ENCODE data around the gene MAPK6.

MAPK6 gene

GRCh38 chr15:52098323-52098722, 79.3 kb downstream of the MAPK6 start:
- no peak overlapping the region for H3K27ac Mint-ChIP-seq
- ATAC-seq: no peak
- DNase-seq (ENCODE audit: low spot score in 2 of 2): no peak
- H3K4me1 Mint-ChIP-seq: peaks cover 8% of the 10 kb centered on the region
- H3K9me3 Mint-ChIP-seq: no peaks in the 10 kb centered on the region
- H3K4me3 Mint-ChIP-seq: no peak overlapping the region
- no peaks in the 10 kb centered on the region for H3K36me3 Mint-ChIP-seq

DNA sequence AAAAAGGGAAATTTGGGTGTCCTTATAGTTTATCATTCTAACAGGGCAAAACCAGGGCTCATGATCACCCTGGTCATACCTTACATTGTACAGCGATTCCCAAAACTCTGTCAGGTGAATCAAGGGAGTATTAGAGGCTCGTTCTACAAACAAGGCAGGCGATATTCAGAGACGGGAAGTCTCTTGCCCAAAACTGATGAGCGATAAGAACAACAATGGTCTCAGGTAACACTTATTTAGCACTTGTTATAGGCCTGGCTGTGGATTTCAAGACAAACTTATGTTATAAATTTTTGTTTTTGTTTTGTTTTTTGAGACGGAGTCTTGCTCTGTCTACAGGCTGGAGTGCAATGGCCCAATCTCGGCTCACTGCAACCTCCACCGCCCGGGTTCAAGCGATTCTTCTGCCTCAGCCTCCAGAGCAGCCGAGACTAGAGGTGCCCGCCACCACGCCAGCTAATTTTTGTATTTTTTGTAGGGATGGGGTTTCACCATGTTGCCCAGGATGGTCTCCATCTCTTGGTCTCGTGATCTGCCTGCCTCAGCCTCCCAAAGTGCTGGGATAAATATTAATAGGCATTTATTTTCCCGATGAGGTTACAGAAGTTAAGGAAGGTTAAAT, 80.7 kb downstream of the MAPK6 start:
- no peaks in the 10 kb centered on the region for H3K9me3 Mint-ChIP-seq
- DNase-seq (ENCODE audit: low spot score in 2 of 2): no peak
- no peak for ATAC-seq
- H3K27ac Mint-ChIP-seq: no peak overlapping the region
- H3K36me3 Mint-ChIP-seq: no peaks in the 10 kb centered on the region
- peaks cover 11% of the 10 kb centered on the region for H3K4me1 Mint-ChIP-seq
- H3K4me3 Mint-ChIP-seq: no peak overlapping the region

DNA sequence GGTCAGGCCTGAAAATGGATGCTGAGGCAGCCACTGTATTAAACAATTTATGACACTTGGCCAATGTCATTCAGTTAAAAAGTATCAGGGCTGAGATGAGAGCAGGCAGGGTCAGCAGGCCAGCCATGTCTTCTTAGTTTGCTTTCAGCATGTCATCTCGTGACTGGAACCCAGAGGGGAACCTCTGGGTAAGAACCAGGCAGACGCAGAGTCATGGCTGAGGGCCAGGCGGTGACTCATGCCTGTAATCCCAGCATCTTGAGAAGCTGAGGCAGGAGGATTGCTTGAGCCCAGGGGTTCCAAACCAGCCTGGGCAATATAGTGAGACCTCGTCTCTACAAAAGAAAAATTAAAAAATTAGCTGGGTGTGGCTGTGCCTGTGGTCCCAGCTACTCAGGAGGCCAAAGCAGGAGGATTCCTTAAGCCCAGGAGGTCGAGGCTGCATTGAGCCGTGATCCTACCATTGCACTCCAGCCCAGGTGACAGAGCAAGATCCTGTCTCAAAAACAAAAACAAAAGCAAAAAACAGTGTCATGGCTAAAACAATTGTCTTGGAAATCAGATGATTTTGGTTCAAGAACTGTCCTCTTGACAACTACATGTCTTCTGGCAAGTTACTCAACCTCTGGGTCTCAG, 81.9 kb downstream of the MAPK6 start:
- Mint-ChIP-seq H3K4me1 (peaks cover 11% of the 10 kb centered on the region), H3K4me3 (no peak overlapping the region), H3K27ac (no peak overlapping the region), H3K9me3 (no peaks in the 10 kb centered on the region), H3K36me3 (no peaks in the 10 kb centered on the region)
- ATAC-seq (no peak), DNase-seq (ENCODE audit: low spot score in 2 of 2) (no peak)

DNA sequence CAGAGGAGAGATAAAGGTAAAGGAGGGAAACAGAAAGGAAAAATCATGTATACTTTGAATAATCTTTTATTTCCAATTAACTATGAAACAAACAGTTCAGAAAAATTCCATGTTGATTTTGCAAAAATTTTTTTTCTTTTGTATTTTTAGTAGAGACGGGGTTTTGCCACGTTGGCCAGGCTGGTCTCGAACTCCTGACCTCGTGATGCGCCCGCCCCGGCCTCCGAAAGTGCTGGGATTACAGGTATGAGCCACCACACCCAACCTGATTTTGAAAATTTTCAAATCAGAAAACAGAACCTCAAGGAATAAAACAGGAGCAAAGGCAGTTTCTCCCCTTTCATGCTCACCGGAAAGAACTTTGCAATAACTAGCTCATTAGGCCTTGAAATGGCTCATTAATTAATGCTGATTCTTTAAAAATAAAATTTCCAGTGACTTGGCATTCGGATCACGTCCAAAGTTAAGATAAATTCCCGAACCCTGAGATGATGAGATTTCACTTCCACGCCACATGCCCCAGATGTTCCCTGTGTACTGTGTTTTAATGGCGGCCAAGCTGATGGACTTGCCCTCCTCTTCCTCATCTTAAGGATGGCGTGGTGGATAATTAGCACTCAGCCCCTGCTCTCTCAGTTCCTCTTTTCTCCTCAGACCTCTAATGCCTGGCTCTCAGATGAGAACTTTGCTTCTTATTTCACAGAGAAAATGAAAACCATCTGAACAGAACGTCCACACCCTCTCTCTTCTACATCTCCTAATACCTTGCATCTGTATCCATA, 82.7 kb downstream of the MAPK6 start:
- H3K9me3 Mint-ChIP-seq: no peaks in the 10 kb centered on the region
- ATAC-seq (no peak), DNase-seq (ENCODE audit: low spot score in 2 of 2) (no peak)
- H3K4me1 Mint-ChIP-seq: peaks cover 11% of the 10 kb centered on the region
- H3K4me3 Mint-ChIP-seq: no peak overlapping the region
- no peaks in the 10 kb centered on the region for H3K36me3 Mint-ChIP-seq
- no peak overlapping the region for H3K27ac Mint-ChIP-seq

DNA sequence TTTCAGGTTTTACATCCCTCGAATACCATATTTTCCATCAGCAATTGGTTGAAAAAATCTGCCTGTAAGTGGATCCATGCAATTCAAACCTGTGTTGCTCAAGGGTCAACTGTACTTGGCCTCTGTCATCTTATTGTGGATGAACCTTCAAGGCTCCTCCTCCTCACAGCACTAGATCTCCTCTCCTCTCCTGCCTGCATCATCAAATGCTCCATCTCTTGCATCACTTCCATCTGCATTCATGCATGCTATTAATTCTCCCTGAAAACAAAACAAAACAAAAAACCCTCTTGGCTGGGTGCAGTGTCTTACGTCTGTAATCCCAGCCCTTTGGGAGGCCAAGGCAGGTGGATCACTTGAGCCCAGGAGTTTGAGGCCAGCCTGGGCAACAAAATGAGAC, 83.4 kb downstream of the MAPK6 start:
- Mint-ChIP-seq H3K27ac (no peak overlapping the region), H3K36me3 (no peaks in the 10 kb centered on the region), H3K4me3 (no peak overlapping the region), H3K9me3 (no peaks in the 10 kb centered on the region), H3K4me1 (peaks cover 11% of the 10 kb centered on the region)
- DNase-seq (ENCODE audit: low spot score in 2 of 2): no peak
- no peak for ATAC-seq

GRCh38 chr15:52103217-52104207, 84.5 kb downstream of the MAPK6 start:
- H3K27ac Mint-ChIP-seq: no peak overlapping the region
- no peak for DNase-seq (ENCODE audit: low spot score in 2 of 2)
- peak; percentile 94 for ATAC-seq
- no peak overlapping the region for H3K4me3 Mint-ChIP-seq
- peaks cover 11% of the 10 kb centered on the region for H3K4me1 Mint-ChIP-seq
- no peaks in the 10 kb centered on the region for H3K9me3 Mint-ChIP-seq
- no peaks in the 10 kb centered on the region for H3K36me3 Mint-ChIP-seq

DNA sequence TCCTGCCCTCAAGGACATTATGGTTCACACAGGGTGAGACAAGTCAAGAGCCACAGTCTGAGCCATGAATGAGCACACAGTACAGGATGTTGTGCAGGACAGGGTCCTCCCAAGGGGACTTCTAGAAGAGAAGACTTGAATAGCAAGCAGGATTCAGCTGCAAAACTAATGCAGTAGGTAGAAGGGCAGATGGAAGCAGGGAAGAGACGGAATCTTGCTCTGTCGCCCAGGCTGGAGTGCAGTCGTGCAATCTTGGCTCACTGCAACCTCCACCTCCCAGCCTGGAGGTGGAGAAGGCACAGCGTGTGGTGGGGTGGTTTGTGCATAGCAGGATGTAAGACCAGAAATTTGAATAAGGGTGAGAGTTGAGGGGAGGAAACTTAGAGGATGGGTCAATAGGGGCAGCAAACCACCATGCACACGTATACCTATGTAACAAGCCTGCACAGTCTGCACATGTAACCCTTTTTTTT, 85.5 kb downstream of the MAPK6 start:
- peaks cover 11% of the 10 kb centered on the region for H3K4me1 Mint-ChIP-seq
- ATAC-seq: no peak
- H3K4me3 Mint-ChIP-seq: no peak overlapping the region

GRCh38 chr15:52105846-52106245, 86.8 kb downstream of the MAPK6 start:
- H3K4me3 Mint-ChIP-seq: no peak overlapping the region
- H3K36me3 Mint-ChIP-seq: no peaks in the 10 kb centered on the region
- no peak overlapping the region for H3K27ac Mint-ChIP-seq
- DNase-seq (ENCODE audit: low spot score in 2 of 2): no peak
- no peak for ATAC-seq
- peaks cover 11% of the 10 kb centered on the region for H3K4me1 Mint-ChIP-seq
- no peaks in the 10 kb centered on the region for H3K9me3 Mint-ChIP-seq

More for the DNA sequence above, 85.5 kb downstream of the MAPK6 start:
- H3K36me3 Mint-ChIP-seq: no peaks in the 10 kb centered on the region
- H3K27ac Mint-ChIP-seq: no peak overlapping the region
- no peak for DNase-seq (ENCODE audit: low spot score in 2 of 2)
- no peaks in the 10 kb centered on the region for H3K9me3 Mint-ChIP-seq

DNA sequence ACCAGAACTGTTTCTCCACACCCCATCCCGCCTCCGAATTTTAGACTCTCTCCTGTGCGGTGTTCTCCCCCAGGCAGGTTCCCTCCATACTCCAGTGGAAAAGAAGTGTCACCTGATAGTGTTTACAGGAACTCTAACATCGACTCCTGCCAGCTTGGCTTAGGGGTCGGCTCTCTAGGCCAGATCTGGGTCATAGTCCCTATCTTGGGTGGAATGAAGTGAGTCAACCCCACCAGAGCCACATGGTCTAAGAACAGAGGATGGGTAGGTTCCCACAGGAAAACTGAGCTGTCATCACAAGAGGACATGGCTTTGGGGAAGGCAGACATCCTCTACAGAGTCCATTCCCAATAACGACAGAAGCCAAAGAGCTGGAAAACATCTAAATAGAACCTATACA, 87.6 kb downstream of the MAPK6 start:
- no peak for DNase-seq (ENCODE audit: low spot score in 2 of 2)
- no peak overlapping the region for H3K27ac Mint-ChIP-seq
- H3K4me1 Mint-ChIP-seq: peaks cover 11% of the 10 kb centered on the region
- no peak for ATAC-seq
- no peaks in the 10 kb centered on the region for H3K9me3 Mint-ChIP-seq
- H3K4me3 Mint-ChIP-seq: no peak overlapping the region
- no peaks in the 10 kb centered on the region for H3K36me3 Mint-ChIP-seq

DNA sequence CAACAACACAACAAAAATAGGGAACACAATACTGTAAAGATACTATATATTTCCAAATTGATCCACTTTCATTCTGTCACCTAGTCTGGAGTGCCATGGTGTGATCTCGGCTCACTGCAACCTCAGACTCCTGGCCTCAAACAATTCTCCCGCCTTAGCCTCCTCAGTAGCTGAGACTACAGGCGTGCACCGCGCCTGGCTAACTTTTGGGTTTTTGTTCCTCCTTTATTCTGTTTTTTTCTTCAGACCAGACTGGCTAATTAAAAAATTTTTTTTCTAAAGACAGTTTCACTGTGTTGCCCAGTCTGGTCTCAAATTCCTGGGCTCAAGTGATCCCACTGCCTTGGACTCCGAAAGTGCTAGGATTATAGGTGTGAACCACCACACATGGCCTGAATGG, 88.2 kb downstream of the MAPK6 start:
- Mint-ChIP-seq H3K4me1 (peaks cover 6% of the 10 kb centered on the region), H3K4me3 (no peak overlapping the region), H3K9me3 (no peaks in the 10 kb centered on the region), H3K36me3 (no peaks in the 10 kb centered on the region), H3K27ac (no peak overlapping the region)
- ATAC-seq (no peak), DNase-seq (ENCODE audit: low spot score in 2 of 2) (no peak)

- H3K4me1 Mint-ChIP-seq: no peaks in the 10 kb centered on the region
- ATAC-seq (peak; percentile 60), DNase-seq (ENCODE audit: low spot score in 2 of 2) (no peak)
- H3K27ac Mint-ChIP-seq: no peak overlapping the region
- H3K4me3 Mint-ChIP-seq: no peak overlapping the region
- H3K36me3 Mint-ChIP-seq: no peaks in the 10 kb centered on the region
- H3K9me3 Mint-ChIP-seq: no peaks in the 10 kb centered on the region
These were observed 90.8 kb downstream of the MAPK6 start for GRCh38 chr15:52109559-52110451.

DNA sequence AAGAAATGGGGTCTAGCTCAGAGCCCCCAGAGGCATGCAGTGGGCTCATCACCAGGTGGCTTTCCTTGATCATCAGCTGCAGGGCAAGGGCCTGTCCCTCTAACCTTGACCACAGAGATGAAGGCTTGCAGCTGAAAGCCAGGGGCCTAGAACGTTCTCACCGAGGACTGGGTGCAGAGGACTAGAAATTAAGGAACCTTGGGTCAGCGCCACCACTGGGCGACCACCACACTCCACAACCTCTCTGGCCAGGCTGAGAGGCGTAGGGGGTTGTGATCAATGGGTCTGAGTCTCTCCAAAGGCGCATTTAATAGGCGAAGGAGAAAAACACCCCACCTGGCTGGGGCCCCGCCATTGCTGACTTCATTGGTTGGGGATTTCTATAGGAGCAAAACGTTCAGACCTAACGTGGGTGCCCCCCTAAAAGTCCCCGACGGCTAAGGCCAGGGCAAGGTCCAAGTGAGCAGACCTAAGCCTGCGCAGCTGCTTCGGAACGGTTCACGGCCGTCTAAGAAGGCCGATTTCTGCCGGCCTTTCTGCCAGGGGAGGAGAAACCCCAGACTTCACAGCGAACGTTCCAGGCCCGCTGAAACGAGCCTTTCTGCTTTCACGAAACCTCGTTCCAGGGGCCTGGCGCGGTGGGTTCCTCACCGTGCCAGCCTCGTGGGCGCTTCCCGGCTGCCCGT, 92.6 kb downstream of the MAPK6 start:
- no peak for DNase-seq (ENCODE audit: low spot score in 2 of 2)
- ATAC-seq: no peak
- H3K27ac Mint-ChIP-seq: no peak overlapping the region
- H3K36me3 Mint-ChIP-seq: no peaks in the 10 kb centered on the region
- no peaks in the 10 kb centered on the region for H3K9me3 Mint-ChIP-seq
- peak overlapping the region; percentile 58 for H3K4me3 Mint-ChIP-seq
- H3K4me1 Mint-ChIP-seq: no peaks in the 10 kb centered on the region

DNA sequence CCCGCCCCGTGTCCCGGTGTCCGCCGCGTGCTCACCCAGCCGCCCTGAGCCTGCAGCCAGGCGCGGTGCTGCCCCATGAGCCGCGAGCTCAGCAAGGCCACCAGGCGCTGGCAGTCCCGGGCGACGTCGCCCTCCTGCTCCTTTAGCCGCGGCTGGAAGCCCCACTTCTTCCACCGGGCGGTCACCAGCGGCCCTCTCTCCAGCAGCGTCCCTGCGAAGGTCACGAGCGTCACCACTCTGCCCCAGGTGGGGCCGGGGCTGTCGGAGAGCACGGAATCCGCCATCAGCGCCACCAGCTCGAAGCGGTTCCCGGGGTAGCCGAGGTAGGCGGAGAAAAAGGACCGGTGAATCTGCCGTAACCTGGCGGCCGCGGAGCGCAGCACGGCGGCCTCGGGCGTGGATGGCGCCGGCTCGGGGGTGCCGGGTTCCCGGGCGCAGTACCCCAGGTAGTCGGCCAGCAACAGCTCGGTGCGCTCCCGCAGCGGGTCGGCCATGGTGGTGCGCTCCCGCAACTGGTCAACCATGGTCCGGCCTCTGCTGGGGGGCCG, 93.3 kb downstream of the MAPK6 start:
- peak; percentile 75 for ATAC-seq
- Mint-ChIP-seq H3K36me3 (no peaks in the 10 kb centered on the region), H3K27ac (no peak overlapping the region), H3K9me3 (no peaks in the 10 kb centered on the region), H3K4me1 (no peaks in the 10 kb centered on the region), H3K4me3 (peak overlapping the region; percentile 58)
- DNase-seq (ENCODE audit: low spot score in 2 of 2): peak; percentile 13 to 60
